Measurements from ENCODE around the gene RET.

Gene RET

DNA sequence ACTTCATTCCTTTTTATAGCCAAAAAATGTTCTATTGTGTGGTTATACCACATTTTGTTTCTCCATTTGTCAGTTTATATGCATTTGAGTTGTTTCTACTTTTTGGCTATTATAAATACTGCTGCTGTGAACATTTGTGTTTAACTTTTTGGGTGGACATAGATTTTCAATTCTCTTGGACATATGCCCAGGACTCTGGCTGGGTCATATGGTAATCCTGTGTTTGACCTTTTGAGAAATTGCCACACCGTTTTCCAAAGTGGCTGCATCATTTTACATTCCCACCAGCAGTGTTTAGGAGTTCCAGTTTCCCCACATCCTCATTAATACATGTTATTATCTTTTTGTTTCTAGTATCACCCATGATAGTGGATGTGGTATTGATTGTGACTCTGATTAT lies 100.7 kb downstream of the RET start:
- Histone ChIP-seq H3K36me3 (ENCODE audit: insufficient read depth, low read length) (peaks cover 5% of the 10 kb centered on the region; the same call in 1 of the 2 replicates), H3K27ac (no peak overlapping the region), H3K9ac (ENCODE audit: insufficient read length) (no peak overlapping the region), H3K4me3 (no peak overlapping the region), H3K9me3 (ENCODE audit: low read depth, low read length) (no peaks in the 10 kb centered on the region)
- no peak for TF ChIP-seq POLR2AphosphoS5 (IDR thresholded peaks at IDR 0.05; ENCODE audit: borderline replicate concordance, low read depth, low read length)
- TF ChIP-seq FOXP2 (optimal IDR thresholded peaks at IDR 0.05; ENCODE audit: control extremely low read depth, extremely low read length, insufficient read depth) = no peak
- TF ChIP-seq EZH2 (IDR thresholded peaks at IDR 0.05) = no peak
- no peak for DNase-seq (ENCODE audit: low read depth, low spot score)
